ENCODE data around the gene EFNA5. TPM values are rescaled to one million over a fixed set of nuclear protein-coding genes. Genes with fewer than 3 reads are reported as not detected.

EFNA5 gene
- total RNA-seq, 1 donor from 2014 or later = 12.0 TPM

GRCh38 chr5:107468276-107468675 is 202.5 kb downstream of the EFNA5 start:
- no peak overlapping the region for H3K27ac Mint-ChIP-seq
- no peaks in the 10 kb centered on the region for H3K27me3 Mint-ChIP-seq
- DNase-seq (ENCODE audit: low spot score, unreplicated experiment) = no peak
- H3K36me3 Mint-ChIP-seq (ENCODE audit: insufficient read depth) = no peaks in the 10 kb centered on the region
- no peak overlapping the region for H3K4me3 Mint-ChIP-seq (ENCODE audit: low read depth)
- TF ChIP-seq, protein P1, sequence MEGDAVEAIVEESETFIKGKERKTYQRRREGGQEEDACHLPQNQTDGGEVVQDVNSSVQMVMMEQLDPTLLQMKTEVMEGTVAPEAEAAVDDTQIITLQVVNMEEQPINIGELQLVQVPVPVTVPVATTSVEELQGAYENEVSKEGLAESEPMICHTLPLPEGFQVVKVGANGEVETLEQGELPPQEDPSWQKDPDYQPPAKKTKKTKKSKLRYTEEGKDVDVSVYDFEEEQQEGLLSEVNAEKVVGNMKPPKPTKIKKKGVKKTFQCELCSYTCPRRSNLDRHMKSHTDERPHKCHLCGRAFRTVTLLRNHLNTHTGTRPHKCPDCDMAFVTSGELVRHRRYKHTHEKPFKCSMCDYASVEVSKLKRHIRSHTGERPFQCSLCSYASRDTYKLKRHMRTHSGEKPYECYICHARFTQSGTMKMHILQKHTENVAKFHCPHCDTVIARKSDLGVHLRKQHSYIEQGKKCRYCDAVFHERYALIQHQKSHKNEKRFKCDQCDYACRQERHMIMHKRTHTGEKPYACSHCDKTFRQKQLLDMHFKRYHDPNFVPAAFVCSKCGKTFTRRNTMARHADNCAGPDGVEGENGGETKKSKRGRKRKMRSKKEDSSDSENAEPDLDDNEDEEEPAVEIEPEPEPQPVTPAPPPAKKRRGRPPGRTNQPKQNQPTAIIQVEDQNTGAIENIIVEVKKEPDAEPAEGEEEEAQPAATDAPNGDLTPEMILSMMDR (IDR thresholded peaks at IDR 0.05; ENCODE audit: unreplicated experiment) = no peak
- H3K4me1 Mint-ChIP-seq (ENCODE audit: low read depth) = peaks cover 38% of the 10 kb centered on the region
- H3K9me3 Mint-ChIP-seq (ENCODE audit: low read depth) = no peaks in the 10 kb centered on the region

DNA sequence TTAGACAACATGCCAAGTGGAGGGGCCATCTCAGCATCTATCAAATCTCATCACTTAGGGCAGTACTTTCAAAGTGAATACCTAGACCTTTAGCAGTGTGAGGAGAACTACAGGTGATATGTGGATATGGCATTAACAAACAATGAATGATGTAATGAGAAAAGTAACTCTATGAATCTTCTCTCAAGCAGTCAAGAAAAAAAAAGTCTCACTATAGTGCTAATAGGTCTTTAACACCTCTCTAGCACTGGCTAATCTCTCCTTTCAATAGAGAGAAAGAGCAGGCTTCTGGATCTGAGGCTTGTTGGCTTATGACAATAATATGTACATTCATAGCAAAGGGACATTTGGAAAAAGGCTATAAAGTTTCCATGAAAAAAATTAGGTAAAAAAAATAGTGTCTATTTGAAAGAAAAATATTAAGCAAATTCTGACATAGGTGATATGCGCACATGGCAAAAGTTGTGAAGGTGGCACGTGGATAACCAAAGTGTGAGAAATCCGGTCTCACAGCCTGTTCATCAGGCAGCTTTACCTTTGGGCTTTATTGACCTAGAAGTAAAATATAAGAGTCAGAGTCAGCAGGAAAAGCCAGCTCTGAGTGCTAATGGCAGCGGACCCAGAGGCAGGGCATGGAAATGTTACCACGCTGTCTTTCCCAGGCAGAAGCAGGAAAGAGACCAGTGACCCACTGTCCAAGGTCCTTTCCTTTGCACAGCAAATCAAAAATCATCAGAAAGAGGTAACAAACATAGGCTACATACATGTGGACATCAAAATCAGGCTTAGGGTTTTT is 203.4 kb downstream of the EFNA5 start:
- H3K4me3 Mint-ChIP-seq (ENCODE audit: low read depth) = no peak overlapping the region
- no peaks in the 10 kb centered on the region for H3K27me3 Mint-ChIP-seq
- peaks cover 33% of the 10 kb centered on the region for H3K4me1 Mint-ChIP-seq (ENCODE audit: low read depth)
- no peaks in the 10 kb centered on the region for H3K36me3 Mint-ChIP-seq (ENCODE audit: insufficient read depth)
- TF ChIP-seq, protein P1 (IDR thresholded peaks at IDR 0.05; ENCODE audit: unreplicated experiment) = no peak
- no peak for DNase-seq (ENCODE audit: low spot score, unreplicated experiment)
- no peaks in the 10 kb centered on the region for H3K9me3 Mint-ChIP-seq (ENCODE audit: low read depth)
- H3K27ac Mint-ChIP-seq = no peak overlapping the region

DNA sequence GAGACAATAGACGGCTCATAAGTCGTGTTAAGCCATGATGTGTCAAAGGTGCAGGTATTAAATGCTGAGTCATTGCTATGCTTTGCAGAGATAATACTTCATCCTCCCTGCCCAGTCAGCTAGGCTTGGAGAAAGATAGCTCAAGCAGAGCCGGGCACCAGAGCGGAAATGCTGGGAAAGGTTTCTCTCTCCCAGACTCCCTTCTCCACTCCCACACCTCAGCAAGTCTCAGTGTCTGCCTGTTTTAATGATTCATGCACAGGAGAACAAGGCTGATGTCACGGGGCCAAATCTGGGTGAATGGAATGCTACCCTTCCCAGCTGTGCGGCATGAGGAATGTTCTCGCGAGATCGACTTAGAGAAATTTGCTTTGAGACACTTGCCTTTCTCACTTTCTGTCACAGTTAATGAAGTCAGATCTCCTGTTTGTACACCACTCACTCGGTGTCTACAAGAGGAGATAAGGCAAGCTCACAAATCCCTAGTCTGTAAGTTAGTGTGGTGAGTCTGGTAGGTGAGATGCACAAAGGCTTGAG is 204.4 kb downstream of the EFNA5 start:
- H3K4me1 Mint-ChIP-seq (ENCODE audit: low read depth) = peaks cover 40% of the 10 kb centered on the region
- DNase-seq (ENCODE audit: low spot score, unreplicated experiment) = no peak
- H3K36me3 Mint-ChIP-seq (ENCODE audit: insufficient read depth) = no peaks in the 10 kb centered on the region
- no peak overlapping the region for H3K4me3 Mint-ChIP-seq (ENCODE audit: low read depth)
- H3K27ac Mint-ChIP-seq = peak overlapping the region; percentile 88
- TF ChIP-seq, protein P1 (IDR thresholded peaks at IDR 0.05; ENCODE audit: unreplicated experiment) = no peak
- H3K27me3 Mint-ChIP-seq = no peaks in the 10 kb centered on the region
- no peaks in the 10 kb centered on the region for H3K9me3 Mint-ChIP-seq (ENCODE audit: low read depth)

DNA sequence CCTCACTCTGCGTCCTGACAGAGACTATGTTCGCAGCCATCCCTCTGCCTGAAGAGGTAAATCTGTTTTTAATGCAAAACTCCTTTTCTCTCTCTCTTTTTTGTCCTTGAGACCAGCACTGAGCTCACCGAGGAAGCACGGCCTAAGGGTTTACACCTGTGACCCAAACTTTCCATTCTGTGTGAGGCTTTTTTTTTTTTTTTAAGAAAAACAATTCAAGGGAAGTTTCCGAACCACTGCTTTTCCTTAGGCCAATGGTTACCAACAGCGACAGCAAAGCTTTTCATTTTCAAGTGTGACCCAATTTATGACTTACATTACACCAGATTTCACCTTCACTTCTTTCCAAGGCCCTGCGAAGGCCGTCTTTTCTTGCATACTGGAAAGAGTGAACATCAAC is 205.9 kb downstream of the EFNA5 start:
- no peaks in the 10 kb centered on the region for H3K27me3 Mint-ChIP-seq
- DNase-seq (ENCODE audit: low spot score, unreplicated experiment) = no peak
- H3K27ac Mint-ChIP-seq = peak overlapping the region; percentile 12
- H3K9me3 Mint-ChIP-seq (ENCODE audit: low read depth) = no peaks in the 10 kb centered on the region
- TF ChIP-seq, protein P1 (IDR thresholded peaks at IDR 0.05; ENCODE audit: unreplicated experiment) = no peak
- no peak overlapping the region for H3K4me3 Mint-ChIP-seq (ENCODE audit: low read depth)
- H3K36me3 Mint-ChIP-seq (ENCODE audit: insufficient read depth) = no peaks in the 10 kb centered on the region
- peaks cover 44% of the 10 kb centered on the region for H3K4me1 Mint-ChIP-seq (ENCODE audit: low read depth)

GRCh38 chr5:107464416-107464815 is 206.3 kb downstream of the EFNA5 start:
- Mint-ChIP-seq H3K27ac (peak overlapping the region; percentile 12), H3K36me3 (ENCODE audit: insufficient read depth) (no peaks in the 10 kb centered on the region), H3K4me1 (ENCODE audit: low read depth) (peaks cover 40% of the 10 kb centered on the region), H3K4me3 (ENCODE audit: low read depth) (no peak overlapping the region), H3K27me3 (no peaks in the 10 kb centered on the region), H3K9me3 (ENCODE audit: low read depth) (peaks cover 1% of the 10 kb centered on the region)
- DNase-seq (ENCODE audit: low spot score, unreplicated experiment) = no peak
- TF ChIP-seq, protein P1 (IDR thresholded peaks at IDR 0.05; ENCODE audit: unreplicated experiment) = no peak

Data from progenitor cell of endocrine pancreas (in vitro differentiated cells).